ENCODE measurements around the gene SERPIND1.

DNA sequence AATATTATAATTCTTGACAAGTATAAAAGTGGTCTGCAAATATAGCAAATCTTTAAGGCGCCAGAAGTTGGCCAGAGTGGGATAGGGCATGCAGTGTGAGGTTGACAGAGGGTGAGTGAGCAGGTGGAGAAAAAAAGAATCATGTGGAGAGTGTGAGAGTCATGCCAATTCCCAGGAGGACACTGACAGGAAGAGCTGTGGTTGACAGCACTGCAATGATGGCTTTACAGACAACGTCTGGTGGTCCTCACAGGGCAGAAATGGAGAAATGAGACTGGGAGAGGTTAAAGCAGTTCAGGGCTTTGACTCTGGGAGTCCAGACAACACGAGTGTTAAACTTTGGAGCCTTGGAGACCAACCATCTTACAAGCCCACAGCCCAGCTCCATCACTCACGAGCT lies 34.9 kb downstream of the SERPIND1 start:
- TF ChIP-seq, protein P1, sequence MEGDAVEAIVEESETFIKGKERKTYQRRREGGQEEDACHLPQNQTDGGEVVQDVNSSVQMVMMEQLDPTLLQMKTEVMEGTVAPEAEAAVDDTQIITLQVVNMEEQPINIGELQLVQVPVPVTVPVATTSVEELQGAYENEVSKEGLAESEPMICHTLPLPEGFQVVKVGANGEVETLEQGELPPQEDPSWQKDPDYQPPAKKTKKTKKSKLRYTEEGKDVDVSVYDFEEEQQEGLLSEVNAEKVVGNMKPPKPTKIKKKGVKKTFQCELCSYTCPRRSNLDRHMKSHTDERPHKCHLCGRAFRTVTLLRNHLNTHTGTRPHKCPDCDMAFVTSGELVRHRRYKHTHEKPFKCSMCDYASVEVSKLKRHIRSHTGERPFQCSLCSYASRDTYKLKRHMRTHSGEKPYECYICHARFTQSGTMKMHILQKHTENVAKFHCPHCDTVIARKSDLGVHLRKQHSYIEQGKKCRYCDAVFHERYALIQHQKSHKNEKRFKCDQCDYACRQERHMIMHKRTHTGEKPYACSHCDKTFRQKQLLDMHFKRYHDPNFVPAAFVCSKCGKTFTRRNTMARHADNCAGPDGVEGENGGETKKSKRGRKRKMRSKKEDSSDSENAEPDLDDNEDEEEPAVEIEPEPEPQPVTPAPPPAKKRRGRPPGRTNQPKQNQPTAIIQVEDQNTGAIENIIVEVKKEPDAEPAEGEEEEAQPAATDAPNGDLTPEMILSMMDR (IDR thresholded peaks at IDR 0.05), result no peak
- no peak for TF ChIP-seq POLR2A (IDR thresholded peaks at IDR 0.05)
